ENCODE measurements around the gene ZSCAN21.

Gene ZSCAN21

DNA sequence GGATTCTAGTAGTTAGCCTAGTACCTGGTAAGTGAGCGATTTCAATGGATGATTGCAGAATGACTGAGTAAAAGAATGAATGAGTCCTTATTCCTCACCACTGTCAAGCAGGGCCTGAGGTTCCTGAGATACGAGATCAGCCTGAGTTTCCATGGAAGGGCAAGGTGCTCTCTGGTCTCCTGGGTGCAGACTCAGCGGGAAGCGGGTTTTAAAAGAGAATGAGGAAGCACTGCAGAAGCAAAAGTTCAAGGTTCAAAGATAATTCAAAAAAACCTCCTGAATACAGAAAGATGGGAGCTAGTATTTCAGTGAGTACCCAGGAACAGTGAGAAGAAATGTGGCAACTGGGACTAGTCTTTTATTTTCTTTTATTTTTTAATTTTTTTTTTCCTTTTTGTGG, 27.6 kb downstream of the ZSCAN21 start:
- no peak for DNase-seq
- no peak for ATAC-seq

DNA sequence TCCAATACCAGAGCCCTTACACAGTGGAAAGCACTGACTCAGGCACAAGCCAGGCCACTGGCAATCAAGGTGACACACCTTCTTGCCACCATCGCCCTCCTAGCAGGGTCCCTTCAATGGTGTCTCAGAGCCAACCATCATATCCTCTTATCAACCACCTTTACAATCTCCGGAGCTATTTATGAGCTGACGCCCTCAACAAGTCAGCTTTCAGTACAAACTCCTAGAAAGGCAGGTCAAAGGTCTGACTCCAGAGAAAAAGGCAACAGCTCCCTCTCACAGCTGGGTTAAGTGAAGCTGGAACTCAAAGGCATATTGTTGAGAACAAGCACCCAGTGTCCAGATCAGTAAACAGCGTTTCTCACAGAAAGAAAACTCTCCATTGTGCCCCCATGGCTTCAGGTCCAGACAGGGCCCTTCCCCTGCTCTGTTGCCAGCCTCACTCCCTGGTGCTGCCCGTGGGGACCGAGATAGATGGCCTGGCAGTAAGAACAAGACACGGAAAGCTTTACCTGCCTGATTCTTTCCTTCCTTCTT, 29.5 kb downstream of the ZSCAN21 start:
- ATAC-seq (no peak), DNase-seq (no peak)

GRCh38 chr7:100080907-100081534, 31.4 kb downstream of the ZSCAN21 start:
- no peak for DNase-seq
- ATAC-seq: peak; percentile 7

GRCh38 chr7:100081535-100082102, 32.0 kb downstream of the ZSCAN21 start, which contains the start of gene ZNF3:
ZNF3 (minus strand) TSS chr7:100081723; CDS start chr7:100077357, 4,366 bp downstream.
- ATAC-seq (peak; percentile 94), DNase-seq (peak; percentile 98)

DNA sequence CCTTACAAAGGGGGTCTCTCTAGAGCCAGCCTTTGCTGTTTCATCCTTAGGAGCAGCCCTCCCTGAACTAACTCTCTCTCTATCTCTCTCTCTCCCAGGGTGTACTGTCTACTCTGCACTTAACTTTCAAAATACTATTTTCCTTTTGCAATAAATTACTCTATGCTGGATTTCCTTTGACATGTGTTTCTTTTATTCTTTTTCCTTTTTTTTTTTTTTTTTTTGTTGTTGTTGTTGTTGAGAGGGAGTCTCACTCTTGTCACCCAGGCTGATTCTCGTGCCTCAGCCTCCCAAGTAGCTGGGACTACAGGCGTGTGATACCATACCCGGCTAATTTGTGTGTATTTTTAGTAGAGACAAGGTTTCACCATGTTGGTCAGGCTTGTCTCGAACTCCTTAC, 33.4 kb downstream of the ZSCAN21 start:
- DNase-seq (no peak), ATAC-seq (no peak)

DNA sequence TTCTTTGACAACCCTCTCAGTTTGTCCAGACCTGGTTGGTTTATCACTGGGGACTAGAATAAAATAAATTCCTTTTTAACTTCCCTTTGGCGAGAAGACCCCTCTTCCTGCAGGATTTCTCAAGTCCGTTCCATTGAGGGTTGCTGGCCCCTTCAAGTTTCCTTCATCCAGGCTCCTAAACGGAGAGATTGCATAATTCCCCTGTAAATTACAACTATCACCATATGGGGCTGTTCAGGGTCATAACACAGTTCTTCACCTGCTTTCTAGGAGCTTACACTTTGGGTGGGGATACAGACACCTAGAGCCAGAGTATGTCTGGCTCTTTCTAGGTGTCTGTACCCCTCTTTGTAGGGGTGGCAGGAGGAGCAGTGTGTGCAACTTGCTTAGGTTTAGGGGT, 35.9 kb downstream of the ZSCAN21 start:
- no peak for DNase-seq
- ATAC-seq: no peak

DNA sequence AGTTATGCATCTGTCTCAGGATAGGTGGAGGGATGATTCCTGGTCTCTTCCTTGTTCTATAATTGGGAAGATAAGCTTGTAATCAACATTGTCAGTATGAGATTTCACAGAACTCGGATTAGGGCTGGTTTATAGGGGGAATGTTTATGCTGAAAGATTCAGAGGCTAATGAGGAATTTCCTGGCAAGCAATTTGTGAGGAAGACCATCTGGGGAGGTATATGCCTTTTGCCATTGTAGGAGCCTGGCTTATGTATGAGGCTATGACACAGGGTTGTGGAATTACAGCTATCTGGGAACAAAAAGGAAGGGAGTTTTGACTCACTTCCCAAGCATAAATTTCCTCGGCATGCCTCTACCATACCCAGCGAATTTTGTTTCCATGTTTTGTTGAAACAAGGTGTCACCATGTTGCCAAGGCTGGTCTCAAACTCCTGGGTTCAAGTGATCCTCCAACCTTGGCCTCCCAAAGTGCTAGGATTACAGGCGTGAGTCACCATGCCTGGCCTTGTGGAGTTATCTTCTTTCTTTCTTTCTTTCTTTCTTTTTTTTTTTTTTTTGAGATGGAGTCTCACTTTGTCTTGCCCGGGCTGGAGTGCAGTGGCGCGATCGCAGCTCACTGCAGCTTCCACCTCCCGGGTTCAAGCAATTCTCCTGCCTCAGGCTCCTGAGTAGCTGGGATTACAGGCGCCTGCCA, 37.6 kb downstream of the ZSCAN21 start:
- DNase-seq (no peak), ATAC-seq (no peak)

GRCh38 chr7:100088095-100088620, 38.6 kb downstream of the ZSCAN21 start:
- no peak for ATAC-seq
- DNase-seq: no peak

- DNase-seq: peak; percentile 96
- ATAC-seq: peak; percentile 57
These were observed 39.3 kb downstream of the ZSCAN21 start, which contains the start of gene COPS6 for GRCh38 chr7:100088621-100089457. COPS6 (plus strand) TSS chr7:100088969; CDS start chr7:100088991, 22 bp downstream.

- ATAC-seq (no peak), DNase-seq (no peak)
These were observed 40.1 kb downstream of the ZSCAN21 start for GRCh38 chr7:100089458-100090196.

DNA sequence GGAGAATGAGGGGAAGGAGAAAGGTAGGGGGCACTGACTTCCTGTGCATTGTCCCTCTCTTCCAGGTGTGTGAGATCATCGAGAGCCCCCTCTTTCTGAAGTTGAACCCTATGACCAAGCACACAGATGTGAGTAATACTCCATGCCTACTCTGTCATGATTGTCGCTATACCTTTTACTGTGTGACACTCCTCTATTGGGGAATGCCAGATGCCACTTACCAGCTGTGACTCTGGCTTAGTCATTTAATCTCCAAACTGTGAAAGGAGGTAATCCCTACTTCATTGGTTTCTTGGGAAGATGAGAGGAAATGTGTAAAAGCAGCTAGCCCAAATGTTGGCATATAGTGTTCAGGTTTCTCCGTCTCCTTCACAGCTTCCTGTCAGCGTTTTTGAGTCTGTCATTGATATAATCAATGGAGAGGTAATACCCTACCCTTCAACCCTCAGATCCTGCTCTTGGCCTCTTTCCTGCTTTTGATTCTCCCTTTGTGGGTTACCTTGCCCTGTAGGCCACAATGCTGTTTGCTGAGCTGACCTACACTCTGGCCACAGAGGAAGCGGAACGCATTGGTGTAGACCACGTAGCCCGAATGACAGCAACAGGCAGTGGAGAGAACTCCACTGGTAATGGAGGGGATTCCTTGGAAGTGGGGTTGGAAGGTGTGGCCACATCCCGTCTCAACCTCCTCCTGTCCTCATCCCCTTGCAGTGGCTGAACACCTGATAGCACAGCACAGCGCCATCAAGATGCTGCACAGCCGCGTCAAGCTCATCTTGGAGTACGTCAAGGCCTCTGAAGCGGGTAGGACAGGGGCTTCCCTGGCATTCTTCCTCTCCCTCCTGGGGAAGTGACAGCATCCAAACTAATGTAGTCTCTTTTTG, 41.2 kb downstream of the ZSCAN21 start:
- DNase-seq (no peak), ATAC-seq (peak; percentile 19)

DNA sequence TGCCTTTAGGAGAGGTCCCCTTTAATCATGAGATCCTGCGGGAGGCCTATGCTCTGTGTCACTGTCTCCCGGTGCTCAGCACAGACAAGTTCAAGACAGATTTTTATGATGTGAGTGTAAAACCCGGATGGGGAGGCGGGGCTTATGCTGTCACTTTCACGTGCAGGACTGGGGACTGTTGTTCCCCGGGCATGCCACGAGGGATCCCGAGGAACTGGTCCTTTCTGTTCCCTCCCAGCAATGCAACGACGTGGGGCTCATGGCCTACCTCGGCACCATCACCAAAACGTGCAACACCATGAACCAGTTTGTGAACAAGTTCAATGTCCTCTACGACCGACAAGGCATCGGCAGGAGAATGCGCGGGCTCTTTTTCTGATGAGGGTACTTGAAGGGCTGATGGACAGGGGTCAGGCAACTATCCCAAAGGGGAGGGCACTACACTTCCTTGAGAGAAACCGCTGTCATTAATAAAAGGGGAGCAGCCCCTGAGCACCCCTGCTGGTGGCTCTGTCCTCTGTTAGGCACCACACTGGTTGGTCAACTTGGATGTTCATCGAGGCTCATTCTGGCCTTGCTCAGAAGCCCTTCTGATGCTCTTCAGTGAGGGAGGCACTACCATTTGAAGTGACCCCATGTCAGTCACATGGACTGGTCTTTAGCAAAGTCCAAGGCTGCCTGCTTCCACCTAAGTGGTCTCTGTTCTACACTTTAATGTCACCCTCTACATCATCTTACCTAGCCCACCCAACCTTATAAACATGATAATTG, 42.0 kb downstream of the ZSCAN21 start:
- ATAC-seq (peak; percentile 8), DNase-seq (peak; percentile 41)

DNA sequence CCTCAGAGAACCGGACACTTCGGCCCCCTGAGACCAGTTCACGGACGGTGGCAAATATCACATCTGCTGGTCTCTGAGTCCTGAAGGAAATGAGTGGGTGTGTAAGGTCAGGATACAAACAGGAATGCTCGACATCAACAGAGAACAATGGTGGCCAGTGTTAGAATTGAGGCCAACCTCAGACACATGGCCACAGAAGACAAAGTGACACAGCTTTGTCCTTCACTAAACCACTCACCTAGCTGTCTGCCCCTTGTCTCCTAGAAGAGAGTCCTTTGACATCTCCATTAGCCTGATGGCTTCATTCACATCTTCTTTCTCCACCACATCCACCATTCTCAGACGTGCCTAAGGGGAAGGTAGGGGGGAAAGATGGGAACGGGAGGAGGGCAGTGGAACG, 43.5 kb downstream of the ZSCAN21 start:
- ATAC-seq: no peak
- no peak for DNase-seq

- no peak for DNase-seq
- ATAC-seq: no peak
These were observed 43.9 kb downstream of the ZSCAN21 start for GRCh38 chr7:100093498-100093897.

GRCh38 chr7:100093925-100094486, 44.4 kb downstream of the ZSCAN21 start:
- DNase-seq: no peak
- ATAC-seq: no peak

- DNase-seq: no peak
These were observed 45.7 kb downstream of the ZSCAN21 start for GRCh38 chr7:100095289-100095688.

GRCh38 chr7:100095704-100096103, 46.1 kb downstream of the ZSCAN21 start:
- ATAC-seq: no peak

More at GRCh38 chr7:100095289-100095688, 45.7 kb downstream of the ZSCAN21 start:
- ATAC-seq: no peak

GRCh38 chr7:100098913-100099312, 49.3 kb downstream of the ZSCAN21 start:
- DNase-seq (no peak), ATAC-seq (no peak)

More at GRCh38 chr7:100095704-100096103, 46.1 kb downstream of the ZSCAN21 start:
- no peak for DNase-seq

DNA sequence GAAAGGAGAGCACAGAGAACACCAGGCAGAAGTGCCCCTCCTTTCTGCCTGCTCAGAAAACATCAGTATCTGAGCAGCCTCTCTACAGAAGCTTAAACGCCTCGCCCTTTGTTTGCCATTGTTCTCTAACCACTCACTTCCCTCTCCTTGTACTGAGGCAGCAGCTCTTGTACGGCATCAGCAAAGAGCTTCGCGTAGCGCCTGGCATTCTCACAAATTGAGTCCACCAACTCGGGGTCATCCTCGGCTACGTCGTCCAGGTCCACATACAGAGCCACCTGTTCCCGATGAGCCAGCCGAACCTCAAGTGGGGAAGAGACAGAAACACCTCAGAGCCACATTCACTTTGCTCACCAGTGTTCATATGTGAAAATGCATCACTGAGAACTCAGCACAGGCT, 49.9 kb downstream of the ZSCAN21 start:
- no peak for ATAC-seq
- DNase-seq: no peak
